GM19239 (cell line): Measurements from ENCODE around the gene L2HGDH.
"Not testable (repeated sequence)": the region's sequence is repeated elsewhere in the genome, so short reads cannot be mapped to it uniquely, and the experiment has no call there.

ENCODE experiments used
- DNase-seq: peaks from one replicate; pipeline ENCODE4 v3.0.0; 2011; ENCODE audit warnings: low spot score; ENCODE audit not compliant: insufficient read length
- FAIRE-seq: peaks from 2 replicates; lab custom pipeline; 2011; peaks lifted over from hg19 to GRCh38; lab: Jason Lieb, UNC

L2HGDH gene

GRCh38 chr14:50311972-50312733, at the start of gene L2HGDH, which contains the start of gene DMAC2L:
TSS of gene L2HGDH (minus strand) at chr14:50312229. CDS start at chr14:50312150, 79 bp downstream.
TSS of gene DMAC2L (plus strand) at chr14:50312324. CDS start at chr14:50321488, 9,164 bp downstream.
- DNase-seq (peak; percentile 89), FAIRE-seq (peak; percentile 93)

DNA sequence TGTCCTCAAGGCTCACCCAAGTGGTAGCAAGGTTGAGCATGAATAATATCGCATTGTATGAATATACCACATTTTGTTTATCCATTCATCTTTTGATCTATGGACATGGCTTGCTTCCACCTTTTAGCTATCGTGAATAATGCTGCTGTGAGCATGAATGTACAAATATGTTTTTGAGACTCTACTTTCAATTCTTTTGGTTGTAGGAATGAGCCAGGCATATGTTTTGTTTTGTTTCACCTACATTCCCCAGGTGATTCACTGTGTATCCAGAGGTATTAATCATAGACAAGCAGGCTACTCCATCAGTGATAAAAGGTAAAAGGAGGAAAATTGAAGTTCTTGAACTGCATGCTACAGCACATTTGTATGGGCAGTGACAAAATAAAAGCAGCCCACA, 48.8 kb upstream of the L2HGDH start:
- no peak for DNase-seq
- no peak for FAIRE-seq

DNA sequence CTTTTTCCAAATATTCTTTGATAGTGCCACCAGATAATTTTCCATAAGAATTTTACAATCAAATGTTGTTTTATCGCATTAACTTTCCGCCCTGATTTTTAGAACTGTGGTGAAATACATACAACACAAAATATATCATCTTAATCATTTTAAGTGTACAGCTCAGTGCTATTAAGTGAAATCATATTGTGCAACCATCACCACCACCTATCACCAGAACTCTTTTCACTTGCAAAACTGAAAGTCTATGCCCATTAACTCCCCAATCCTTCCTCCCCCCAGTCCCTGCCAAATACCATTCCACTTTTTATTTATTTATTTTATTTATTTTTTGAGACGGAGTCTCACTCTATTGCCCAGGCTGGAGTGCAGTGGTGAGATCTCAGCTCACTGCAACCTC, 48.1 kb upstream of the L2HGDH start:
- FAIRE-seq, result no peak

GRCh38 chr14:50359631-50360030, 47.6 kb upstream of the L2HGDH start:
- FAIRE-seq (no peak), DNase-seq (no peak)

More for the DNA sequence above, 48.1 kb upstream of the L2HGDH start:
- no peak for DNase-seq

GRCh38 chr14:50357753-50358395, 45.8 kb upstream of the L2HGDH start:
- FAIRE-seq, result no peak

DNA sequence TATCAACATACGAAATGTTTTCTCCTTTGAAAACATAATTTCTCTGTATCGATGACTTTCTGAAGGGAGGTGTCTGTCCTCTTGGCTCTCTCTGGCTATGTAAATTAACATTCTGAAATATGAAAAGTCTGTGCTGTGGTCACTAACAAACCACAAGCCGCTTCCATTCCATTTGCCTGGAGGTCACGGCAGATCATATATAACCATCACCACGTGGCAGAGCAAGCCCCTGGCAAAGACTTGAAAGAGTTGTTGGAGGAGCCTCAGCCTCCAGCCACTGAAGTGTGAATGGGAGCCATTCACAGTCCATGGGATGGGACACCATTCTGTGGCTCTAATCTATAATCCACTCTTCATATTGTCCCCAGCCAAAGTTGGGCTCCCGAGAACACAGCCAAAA, 45.1 kb upstream of the L2HGDH start:
- DNase-seq, result no peak
- FAIRE-seq, result no peak

More at GRCh38 chr14:50357753-50358395, 45.8 kb upstream of the L2HGDH start:
- no peak for DNase-seq

- FAIRE-seq, DNase-seq: not testable (repeated sequence)
Observed at GRCh38 chr14:50356283-50356682, 44.3 kb upstream of the L2HGDH start.

GRCh38 chr14:50355692-50356091, 43.7 kb upstream of the L2HGDH start:
- FAIRE-seq, result no peak
- no peak for DNase-seq

GRCh38 chr14:50354527-50354926, 42.5 kb upstream of the L2HGDH start:
- FAIRE-seq (peak; percentile 66), DNase-seq (no peak)

DNA sequence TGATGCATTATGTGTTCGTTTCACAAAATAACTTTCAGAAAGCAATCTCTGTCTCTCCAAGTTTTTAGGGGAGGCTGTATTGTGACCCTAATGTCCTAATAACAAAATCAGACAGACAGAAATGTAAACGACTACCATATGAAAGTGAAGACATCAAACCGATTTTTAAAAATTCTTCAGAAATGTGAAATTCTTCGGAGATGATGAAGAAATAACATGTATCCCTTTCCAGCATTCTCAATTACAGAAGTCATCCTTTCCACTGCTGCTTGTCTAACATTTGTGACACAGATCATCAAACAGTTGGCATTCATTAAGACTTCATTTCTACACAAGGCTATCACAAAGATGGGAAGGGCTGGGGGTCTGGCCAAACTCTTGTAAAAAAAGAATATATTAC, 41.1 kb upstream of the L2HGDH start:
- FAIRE-seq (no peak), DNase-seq (no peak)

GRCh38 chr14:50352584-50352983, 40.6 kb upstream of the L2HGDH start:
- FAIRE-seq (no peak), DNase-seq (no peak)

DNA sequence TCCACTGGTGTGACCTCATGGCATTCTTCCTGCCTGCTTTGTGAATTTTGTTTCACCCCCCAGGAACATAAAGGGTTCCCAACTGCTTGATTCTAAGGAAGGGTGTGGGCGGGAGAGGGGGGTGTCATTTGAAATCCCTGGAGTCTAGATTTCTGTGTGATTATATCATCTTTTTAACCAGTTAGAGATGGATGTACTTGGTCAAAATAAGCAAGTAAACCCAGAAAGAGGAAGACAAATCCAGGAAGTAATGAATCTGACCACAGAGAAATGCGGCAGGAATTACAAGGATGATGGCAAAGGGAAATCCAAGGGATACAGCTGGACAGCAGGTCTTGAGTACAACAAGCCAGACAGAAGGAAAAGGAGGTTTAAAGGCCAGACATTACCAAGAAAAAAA, 38.9 kb upstream of the L2HGDH start:
- DNase-seq (no peak), FAIRE-seq (no peak)

DNA sequence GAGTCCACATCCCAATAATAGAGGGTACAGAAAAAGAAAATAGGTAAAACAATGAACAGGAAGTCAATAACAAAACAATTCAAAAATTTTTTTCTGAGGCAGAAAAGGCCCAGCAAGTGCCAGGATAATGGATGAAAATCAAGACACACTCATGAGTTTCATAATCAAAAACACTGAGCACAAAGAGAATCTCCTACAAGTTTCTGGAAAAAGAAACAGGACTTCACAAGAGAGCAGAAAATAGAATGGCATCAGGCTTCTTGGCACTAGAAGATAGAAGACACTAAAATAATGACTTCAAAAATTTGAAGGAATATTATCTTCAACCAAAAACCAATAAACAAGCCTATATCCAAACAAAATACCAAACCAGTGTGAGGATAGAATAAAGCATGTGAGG, 36.9 kb upstream of the L2HGDH start:
- no peak for DNase-seq
- no peak for FAIRE-seq

DNA sequence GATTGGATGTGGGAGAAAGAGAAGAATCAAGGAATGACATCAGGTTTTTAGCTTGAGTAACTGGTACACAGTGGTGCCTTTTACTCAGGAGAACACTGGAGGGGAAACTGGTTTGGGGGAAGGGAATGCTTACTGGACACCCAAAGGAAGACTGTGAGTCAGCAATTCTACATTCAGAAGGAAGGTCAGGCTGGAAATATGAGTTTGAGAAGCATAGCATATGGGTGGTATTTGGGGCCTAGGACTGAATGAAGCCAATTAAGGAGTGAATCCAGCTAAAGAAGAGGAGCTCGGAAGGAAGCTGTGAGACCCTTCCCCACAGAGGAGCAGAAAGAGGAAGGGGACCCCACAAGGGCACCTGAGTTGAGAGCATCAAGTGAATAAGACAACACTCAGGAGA, 35.5 kb upstream of the L2HGDH start:
- no peak for FAIRE-seq

DNA sequence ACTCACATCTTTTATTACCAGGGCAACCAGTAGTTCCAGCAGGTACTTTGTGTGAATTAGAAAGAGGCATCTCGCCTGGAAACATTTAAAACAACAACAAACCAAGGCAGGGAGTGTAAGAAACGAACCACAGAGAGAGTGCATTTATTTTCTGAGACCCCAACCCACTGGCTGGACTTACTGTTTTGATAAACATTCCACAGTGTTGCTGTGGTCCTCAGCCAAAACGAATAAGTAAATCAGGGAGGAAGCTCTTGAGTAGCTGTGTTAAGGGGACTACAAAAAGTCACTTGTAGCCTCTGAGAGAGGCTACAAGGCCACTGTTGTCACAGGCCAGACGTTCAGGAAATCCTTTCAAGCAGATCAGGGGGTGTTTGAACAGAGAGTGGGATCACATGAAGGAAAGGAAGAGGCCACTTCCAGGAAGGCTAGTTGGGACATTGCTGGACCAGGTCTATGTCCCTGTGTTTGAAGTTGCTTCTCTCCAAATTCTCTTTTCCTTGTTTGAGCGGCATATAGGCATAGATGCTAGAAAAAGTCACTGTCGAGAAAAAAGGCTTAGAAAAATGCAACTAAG, 33.9 kb upstream of the L2HGDH start:
- DNase-seq, result no peak

More for the DNA sequence above, 35.5 kb upstream of the L2HGDH start:
- no peak for DNase-seq

DNA sequence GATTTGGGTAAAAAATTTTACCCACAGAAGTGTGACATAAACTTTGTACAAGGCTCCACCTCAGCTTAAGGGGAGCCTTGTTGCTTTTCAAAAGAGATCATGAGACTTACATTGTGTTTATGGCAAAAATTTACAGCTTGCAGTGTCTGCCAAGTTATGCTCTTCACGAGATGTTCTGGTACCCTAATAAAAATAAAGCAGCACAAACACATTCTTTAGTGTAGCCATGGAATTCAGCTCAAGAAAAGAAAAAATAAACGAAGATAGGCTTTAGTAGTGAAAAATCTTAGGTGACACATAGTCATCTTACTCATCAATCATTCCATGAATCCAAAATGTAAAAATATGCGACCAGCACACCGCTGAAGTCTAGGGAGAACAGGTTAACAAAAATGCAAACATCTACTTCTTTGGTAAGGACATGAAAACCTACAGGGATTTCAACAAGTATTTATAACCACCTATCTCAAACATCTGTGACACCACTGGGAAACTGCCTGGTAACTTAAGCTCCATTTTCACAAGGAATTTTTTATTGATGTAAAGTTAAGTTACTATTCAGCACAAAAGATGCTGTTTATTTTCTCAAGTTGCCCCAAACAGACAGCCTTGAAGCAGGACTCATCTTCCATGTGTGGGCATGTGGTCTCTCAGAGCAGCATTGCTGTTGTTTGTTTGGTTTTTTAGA, 33.0 kb upstream of the L2HGDH start:
- FAIRE-seq, result no peak
- DNase-seq, result no peak

More for the DNA sequence above, 33.9 kb upstream of the L2HGDH start:
- no peak for FAIRE-seq

GRCh38 chr14:50344116-50344775, 32.2 kb upstream of the L2HGDH start:
- DNase-seq (no peak), FAIRE-seq (no peak)

- no peak for FAIRE-seq
Observed at GRCh38 chr14:50343434-50343833, 31.4 kb upstream of the L2HGDH start.

DNA sequence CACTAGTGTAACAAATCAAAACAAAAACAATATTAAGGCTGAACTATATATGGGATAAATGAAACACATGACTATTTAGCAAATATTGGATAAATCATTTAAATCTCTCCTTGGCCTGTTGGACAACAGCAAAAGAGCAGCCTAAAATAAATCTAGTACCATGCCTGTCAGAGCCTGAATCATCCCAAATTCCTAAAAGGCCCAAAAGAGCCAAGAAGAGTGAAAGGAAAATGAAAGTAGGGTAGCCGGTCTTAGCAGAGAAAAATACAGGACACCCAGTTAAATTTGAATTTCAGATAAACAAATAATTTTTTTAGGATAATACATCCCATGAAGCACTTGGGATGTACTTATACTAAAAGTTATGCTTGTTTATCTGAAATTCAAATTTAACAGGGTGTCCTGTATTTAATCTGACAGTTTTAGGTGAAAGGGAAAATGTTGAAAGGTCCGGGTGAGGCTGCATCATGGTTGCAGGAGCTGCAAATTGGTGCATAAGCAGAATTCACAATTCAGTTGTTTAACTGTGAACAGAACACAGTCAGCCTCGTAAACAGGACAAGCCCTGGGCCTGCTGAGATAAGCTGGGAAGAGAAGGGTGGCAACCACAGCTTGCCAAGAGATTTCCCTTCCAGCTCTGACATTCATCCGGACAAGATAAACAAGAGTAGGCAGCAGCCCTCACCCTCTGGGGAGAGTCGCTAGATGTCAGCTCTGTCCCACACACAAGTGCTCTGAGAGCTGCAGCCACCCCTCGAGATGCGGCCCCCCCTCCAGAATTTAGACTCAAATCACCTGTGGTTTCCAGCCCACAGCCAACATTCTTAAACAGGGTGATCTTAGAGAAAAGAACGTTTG, 30.4 kb upstream of the L2HGDH start:
- DNase-seq (no peak), FAIRE-seq (no peak)

More at GRCh38 chr14:50343434-50343833, 31.4 kb upstream of the L2HGDH start:
- no peak for DNase-seq
